ENCODE results near the gene ATP2C2. TPM values are rescaled to one million over a fixed set of nuclear protein-coding genes. Genes with fewer than 3 reads are reported as not detected.

The ATP2C2 gene
- total and polyA plus RNA-seq, 9 of the 15 experiments (the other 6 are each of a cell fraction or from before 2014, with no cell fraction given) = 0.75 TPM; not detected in 8

DNA sequence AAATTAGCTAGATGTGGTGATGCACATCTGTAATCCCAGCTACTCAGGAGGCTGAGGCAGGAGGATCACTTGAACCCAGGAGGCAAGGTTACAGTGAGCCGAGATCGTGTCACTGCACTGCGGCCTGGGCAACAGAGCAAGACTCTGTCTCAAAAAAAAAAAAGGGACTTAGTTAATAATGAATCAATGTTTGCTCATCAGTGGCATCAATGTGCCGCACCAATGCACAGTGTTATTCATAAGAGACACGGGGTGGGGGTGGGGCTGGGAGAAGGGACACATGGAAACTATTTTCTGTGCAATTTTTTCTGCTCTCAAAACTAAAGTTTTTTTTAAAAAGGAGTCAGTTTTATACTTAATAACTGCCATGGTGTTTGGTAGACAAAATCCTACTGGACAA, 6.8 kb upstream of the ATP2C2 start (continued):
- TF ChIP-seq, protein P1, sequence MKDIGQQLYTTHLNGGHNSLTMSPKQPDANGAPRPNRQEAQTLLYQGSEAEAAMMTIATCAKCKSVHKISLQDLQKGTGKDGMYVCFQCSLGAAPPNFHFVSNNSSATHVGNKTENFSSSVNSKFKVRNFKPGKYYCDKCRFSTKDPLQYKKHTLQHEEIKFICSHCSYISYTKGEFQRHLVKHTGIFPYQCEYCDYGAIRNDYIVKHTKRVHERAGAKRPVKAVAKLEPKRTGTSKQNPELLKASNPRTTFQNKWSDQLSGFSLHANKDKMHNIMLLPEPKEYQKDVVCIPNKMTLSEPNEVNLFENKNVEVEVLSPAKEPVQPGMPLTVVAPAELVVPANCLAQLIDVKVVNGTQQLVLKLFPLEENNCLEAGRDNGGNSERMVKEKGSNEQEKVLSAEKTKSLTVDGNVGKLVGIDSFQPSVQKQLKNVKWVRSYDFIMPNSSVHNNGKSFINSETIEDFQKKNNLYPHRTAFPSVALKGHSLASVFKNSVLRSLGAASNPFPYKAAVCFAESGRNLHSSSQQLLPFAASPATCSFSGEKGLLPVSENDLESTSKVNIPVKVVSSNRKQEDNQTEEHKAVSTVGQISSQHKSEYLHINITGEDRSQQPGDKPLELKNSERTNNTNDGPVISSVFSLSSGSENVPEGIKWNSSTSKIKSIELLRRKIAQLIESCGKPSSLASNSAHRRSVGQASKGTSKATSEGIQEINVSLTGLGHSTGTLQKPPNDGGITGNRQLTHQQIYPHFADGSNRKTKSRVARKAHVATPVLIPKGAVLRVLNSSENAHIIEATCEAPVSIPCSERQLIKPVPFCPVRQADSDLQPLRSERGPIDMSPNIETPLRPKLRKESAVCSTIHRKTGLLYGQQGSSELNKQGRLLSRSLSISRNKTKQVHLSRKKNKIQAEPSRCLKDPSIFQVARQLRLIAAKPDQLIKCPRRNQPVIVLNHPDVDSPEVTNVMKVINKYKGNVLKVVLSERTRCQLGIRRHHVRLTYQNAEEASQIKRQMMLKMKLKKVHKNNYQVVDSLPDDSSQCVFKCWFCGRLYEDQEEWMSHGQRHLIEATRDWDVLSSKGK (CRISPR knock-in tag; IDR thresholded peaks at IDR 0.05) = no peak
- TF ChIP-seq, protein P2, sequence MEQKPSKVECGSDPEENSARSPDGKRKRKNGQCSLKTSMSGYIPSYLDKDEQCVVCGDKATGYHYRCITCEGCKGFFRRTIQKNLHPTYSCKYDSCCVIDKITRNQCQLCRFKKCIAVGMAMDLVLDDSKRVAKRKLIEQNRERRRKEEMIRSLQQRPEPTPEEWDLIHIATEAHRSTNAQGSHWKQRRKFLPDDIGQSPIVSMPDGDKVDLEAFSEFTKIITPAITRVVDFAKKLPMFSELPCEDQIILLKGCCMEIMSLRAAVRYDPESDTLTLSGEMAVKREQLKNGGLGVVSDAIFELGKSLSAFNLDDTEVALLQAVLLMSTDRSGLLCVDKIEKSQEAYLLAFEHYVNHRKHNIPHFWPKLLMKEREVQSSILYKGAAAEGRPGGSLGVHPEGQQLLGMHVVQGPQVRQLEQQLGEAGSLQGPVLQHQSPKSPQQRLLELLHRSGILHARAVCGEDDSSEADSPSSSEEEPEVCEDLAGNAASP (IDR thresholded peaks at IDR 0.05) = no peak

DNA sequence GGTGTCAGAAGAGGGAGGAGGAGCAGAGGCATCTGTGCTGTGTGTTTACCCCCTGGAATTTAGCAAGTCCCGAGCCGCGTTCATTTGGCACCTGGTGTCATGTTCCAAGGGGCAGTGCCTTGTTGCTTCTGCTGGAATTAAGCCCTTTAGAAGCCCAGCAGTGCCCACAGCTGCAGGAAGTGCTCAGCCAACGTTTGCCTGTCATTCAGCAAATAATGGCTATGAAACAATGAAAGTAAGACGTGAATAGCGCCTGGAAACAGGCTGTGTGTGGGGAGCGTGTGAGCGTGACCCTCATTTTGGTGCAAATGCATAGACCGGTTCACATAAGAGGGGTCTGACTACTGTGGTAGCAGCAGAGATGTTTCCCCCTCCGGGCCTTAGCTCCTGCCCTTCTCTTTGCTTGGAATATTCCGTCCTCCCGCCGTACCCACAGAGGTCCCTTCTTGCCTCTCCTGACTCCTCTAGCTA, 5.8 kb upstream of the ATP2C2 start:
- Histone ChIP-seq H4K20me1 (replicated peaks; ENCODE audit: control insufficient read depth, insufficient read depth, low read length) (no peaks in the 10 kb centered on the region), H3K9me3 (replicated peaks; ENCODE audit: control insufficient read depth, insufficient read depth, low read depth, low read length) (no peaks in the 10 kb centered on the region), H3K9ac (ENCODE audit: insufficient read depth in 1 of 2, low read depth in 2 of 2, low read length in 2 of 2) (no peak overlapping the region), H3K27me3 (ENCODE audit: control insufficient read depth in 2 of 2, insufficient read depth in 2 of 2, low read length in 2 of 2) (peaks cover 59 to 82% of the 10 kb centered on the region in 2 experiments), H3K9me1 (ENCODE audit: control insufficient read depth, insufficient read depth, low read length) (no peaks in the 10 kb centered on the region), H3K4me1 (replicated peaks in 1 of 2; ENCODE audit: control insufficient read depth in 2 of 2, insufficient read depth in 2 of 2, low read length in 2 of 2) (no peaks in the 10 kb centered on the region), H3K4me2 (ENCODE audit: insufficient read depth, low read length) (no peak overlapping the region), H3K4me3 (no peak overlapping the region), H2AFZ (ENCODE audit: low read depth, low read length) (no peak overlapping the region), H3K27ac (ENCODE audit: extremely low read depth, low read depth, low read length) (no peak overlapping the region), H3K36me3 (ENCODE audit: control insufficient read depth, insufficient read depth, low read length) (no peaks in the 10 kb centered on the region), H3K79me2 (ENCODE audit: control insufficient read depth, insufficient read depth, low read length) (no peaks in the 10 kb centered on the region)
- intact Hi-C loops (cut with micrococcal nuclease) = no loop called here
- ATAC-seq (no peak), FAIRE-seq (no peak), DNase-seq (ENCODE audit: extremely low read depth in 1 of 4, low spot score in 3 of 4) (no peak)
- in situ Hi-C loops (cut with MboI) = no loop called here
- no TSS peak for BruUV-seq (replicated peaks)
- 2% methylated on average over 12 of the region's 13 CpGs for WGBS (ENCODE audit: insufficient coverage, low coverage, missing lambda C conversion rate)
- no peak for TF ChIP-seq SMC3 (conservative IDR thresholded peaks at IDR 0.05; ENCODE audit: insufficient read depth, low read depth, low read length)
- no peak for TF ChIP-seq ZNF184 (CRISPR knock-in tag; IDR thresholded peaks at IDR 0.05)
- no peak for TF ChIP-seq ETV1 (tag; conservative IDR thresholded peaks at IDR 0.05; ENCODE audit: low read depth)
- TF ChIP-seq HCFC1 (IDR thresholded peaks at IDR 0.05; ENCODE audit: low read depth, low read length) = no peak
- TF ChIP-seq RBM14 (IDR thresholded peaks at IDR 0.05; ENCODE audit: borderline replicate concordance, insufficient read depth, low read depth, low read length) = no peak
- no peak for TF ChIP-seq TRIM24 (IDR thresholded peaks at IDR 0.05)
- TF ChIP-seq, protein P3, sequence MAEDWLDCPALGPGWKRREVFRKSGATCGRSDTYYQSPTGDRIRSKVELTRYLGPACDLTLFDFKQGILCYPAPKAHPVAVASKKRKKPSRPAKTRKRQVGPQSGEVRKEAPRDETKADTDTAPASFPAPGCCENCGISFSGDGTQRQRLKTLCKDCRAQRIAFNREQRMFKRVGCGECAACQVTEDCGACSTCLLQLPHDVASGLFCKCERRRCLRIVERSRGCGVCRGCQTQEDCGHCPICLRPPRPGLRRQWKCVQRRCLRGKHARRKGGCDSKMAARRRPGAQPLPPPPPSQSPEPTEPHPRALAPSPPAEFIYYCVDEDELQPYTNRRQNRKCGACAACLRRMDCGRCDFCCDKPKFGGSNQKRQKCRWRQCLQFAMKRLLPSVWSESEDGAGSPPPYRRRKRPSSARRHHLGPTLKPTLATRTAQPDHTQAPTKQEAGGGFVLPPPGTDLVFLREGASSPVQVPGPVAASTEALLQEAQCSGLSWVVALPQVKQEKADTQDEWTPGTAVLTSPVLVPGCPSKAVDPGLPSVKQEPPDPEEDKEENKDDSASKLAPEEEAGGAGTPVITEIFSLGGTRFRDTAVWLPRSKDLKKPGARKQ (CRISPR knock-in tag; IDR thresholded peaks at IDR 0.05) = no peak
- ChIA-PET POLR2A (no interaction called here), CTCF (ENCODE audit: low intra/inter-chr PET ratio) (no interaction called here)

Data from K562 (cell line).